Cardiac muscle cell (in vitro differentiated cells and primary cell): Measurements from ENCODE around the gene GLYATL3. TPM values are rescaled to one million over a fixed set of nuclear protein-coding genes. Genes with fewer than 3 reads are reported as not detected.
"Not testable (repeated sequence)": the region's sequence is repeated elsewhere in the genome, so short reads cannot be mapped to it uniquely, and the experiment has no call there.

Experiments
- DNase-seq, 2 donors: peaks; one replicate each; pipeline versions ENCODE4 v3.0.0 to v3.0.0-alpha.2; 2010 to 2017; ENCODE audit warnings: low read depth in 1 of 2, low spot score in 1 of 2
- H3K27ac ChIP-seq: fragments of 200-600 bp; sonication (generic); 2 replicates; pipeline ENCODE4 v1.5.1; 2016
- H3K27me3 ChIP-seq: fragments of 200-600 bp; sonication (generic); 2 replicates; pipeline ENCODE4 v1.6.0; 2016; ENCODE audit warnings: control low read depth
- H3K36me3 ChIP-seq: fragments of 200-600 bp; sonication (generic); 2 replicates; pipeline ENCODE4 v1.5.1; 2016; ENCODE audit warnings: control low read depth
- H3K4me1 ChIP-seq: fragments of 200-600 bp; sonication (generic); 2 replicates; pipeline ENCODE4 v1.8.1; 2017; ENCODE audit warnings: low read depth, mild to moderate bottlenecking, mixed run types
- H3K4me3 ChIP-seq: fragments of 200-600 bp; sonication (generic); 2 replicates; pipeline ENCODE4 v1.5.1; 2016; ENCODE audit warnings: mild to moderate bottlenecking
- H3K9me3 ChIP-seq: fragments of 200-600 bp; sonication (generic); 2 replicates; pipeline ENCODE4 v1.5.1; 2017; ENCODE audit warnings: low read depth, mild to moderate bottlenecking, control low read depth
- CTCF ChIP-seq: IDR thresholded peaks from 2 replicates; pipeline ENCODE4 v1.5.1; 2012; ENCODE audit warnings: low read depth, mild to moderate bottlenecking, low read length
- polyA plus RNA-seq: library from polyadenylated mRNA; unstranded; fragments of >200 nt; fragmentation: Nextera tagmentation; extraction: Ambion mirVana; gene quantifications from 2 replicates; pipeline ENCODE4 v1.2.1, GENCODE V29; 2016
- total RNA-seq: library from RNA; depleted of rRNA; stranded (reverse); fragments of >200 nt; gene quantifications from 2 replicates; pipeline ENCODE4 v1.2.3, GENCODE V29; 2016

The GLYATL3 gene
- total and polyA plus RNA-seq, 2 experiments from 2014 or later = not detected

DNA sequence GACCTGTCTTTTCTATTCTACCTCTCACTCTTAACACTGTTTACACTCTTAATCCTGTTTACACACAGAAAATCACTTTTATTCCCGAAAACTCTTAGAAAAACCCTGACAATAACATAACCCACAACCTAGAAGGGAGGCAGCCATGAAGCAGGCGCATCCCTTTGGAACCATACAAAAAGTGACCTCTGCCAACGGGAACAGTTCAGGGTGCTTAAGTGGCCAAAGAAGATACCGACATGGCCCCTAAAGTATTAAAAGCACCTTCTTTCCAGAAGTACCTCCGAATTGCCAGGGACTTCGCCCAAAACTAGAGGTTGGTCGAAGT is 37.2 kb upstream of the GLYATL3 start:
- Histone ChIP-seq H3K9me3 (no peaks in the 10 kb centered on the region), H3K27ac (peak overlapping the region; percentile 78), H3K4me3 (peak overlapping the region; percentile 53), H3K4me1 (peaks cover 7% of the 10 kb centered on the region), H3K36me3 (peaks cover 12% of the 10 kb centered on the region), H3K27me3 (no peaks in the 10 kb centered on the region)
- peak in 1 of 2 donors; percentile 13 for DNase-seq
- no peak for TF ChIP-seq CTCF

- Histone ChIP-seq H3K27ac (peak within 1 kb of the TSS; percentile 78), H3K4me3 (peak within 1 kb of the TSS; percentile 53), H3K27me3 (no peaks in the 10 kb centered on the region), H3K9me3 (no peaks in the 10 kb centered on the region), H3K36me3 (peaks cover 7% of the 10 kb centered on the region), H3K4me1 (peaks cover 7% of the 10 kb centered on the region)
- TF ChIP-seq CTCF = no peak
- DNase-seq = peak; percentile 97 to 98
Observed at GRCh38 chr6:49462927-49463611, 36.7 kb upstream of the GLYATL3 start, which contains the start of the genes CENPQ and MMUT. TSS of gene CENPQ (plus strand) at chr6:49463370. CDS start at chr6:49470177, 6,807 bp downstream. TSS of gene MMUT (minus strand) at chr6:49463253. CDS start at chr6:49459466, 3,787 bp downstream.

- Histone ChIP-seq H3K36me3 (peaks cover 1% of the 10 kb centered on the region), H3K9me3 (no peaks in the 10 kb centered on the region), H3K4me1 (peaks cover 7% of the 10 kb centered on the region), H3K27ac (peak overlapping the region; percentile 6), H3K27me3 (no peaks in the 10 kb centered on the region), H3K4me3 (peak overlapping the region; percentile 53)
- TF ChIP-seq CTCF = no peak
- DNase-seq = no peak
Observed at GRCh38 chr6:49463612-49463967, 36.1 kb upstream of the GLYATL3 start.

DNA sequence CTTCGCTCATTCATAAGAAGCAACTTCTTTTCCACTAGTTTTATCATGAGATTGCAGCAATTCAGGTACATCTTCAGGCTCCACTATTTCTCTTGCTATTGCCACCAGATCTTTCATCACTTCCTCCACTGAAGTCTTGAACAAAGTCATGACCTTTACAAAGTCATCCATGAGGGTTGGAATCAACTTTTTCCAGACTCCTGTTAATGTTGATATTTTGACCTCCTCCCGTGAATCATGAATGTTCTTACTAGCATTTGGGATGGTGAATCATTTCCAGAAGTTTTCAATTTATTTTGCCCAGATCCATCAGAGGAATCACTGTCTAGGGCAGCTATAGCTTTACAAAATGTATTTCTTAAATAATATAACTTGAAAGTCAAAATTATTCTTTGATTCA is 35.0 kb upstream of the GLYATL3 start:
- no peaks in the 10 kb centered on the region for H3K27me3 ChIP-seq
- no peak overlapping the region for H3K27ac ChIP-seq
- H3K9me3 ChIP-seq = no peaks in the 10 kb centered on the region
- H3K4me1 ChIP-seq = peaks cover 7% of the 10 kb centered on the region
- no peaks in the 10 kb centered on the region for H3K36me3 ChIP-seq
- no peak overlapping the region for H3K4me3 ChIP-seq
- no peak for DNase-seq
- TF ChIP-seq CTCF = no peak

GRCh38 chr6:49468042-49468441 is 31.7 kb upstream of the GLYATL3 start:
- Histone ChIP-seq H3K4me3 (no peak overlapping the region), H3K36me3 (peaks cover 3% of the 10 kb centered on the region), H3K27me3 (no peaks in the 10 kb centered on the region), H3K4me1 (peaks cover 7% of the 10 kb centered on the region), H3K9me3 (no peaks in the 10 kb centered on the region), H3K27ac (no peak overlapping the region)
- no peak for TF ChIP-seq CTCF
- no peak for DNase-seq

DNA sequence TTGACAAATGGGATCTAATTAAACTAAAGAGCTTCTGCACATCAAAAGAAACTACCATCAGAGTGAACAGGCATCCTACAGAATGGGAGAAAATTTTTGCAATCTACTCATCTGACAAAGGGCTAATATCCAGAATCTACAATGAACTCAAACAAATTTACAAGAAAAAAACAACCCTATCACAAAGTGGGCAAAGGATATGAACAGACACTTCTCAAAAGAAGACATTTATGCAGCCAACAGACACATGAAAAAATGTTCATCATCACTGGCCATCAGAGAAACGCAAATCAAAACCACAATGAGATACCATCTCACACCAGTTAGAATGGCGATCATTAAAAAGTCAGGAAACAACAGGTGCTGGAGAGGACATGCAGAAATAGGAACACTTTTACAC is 23.2 kb upstream of the GLYATL3 start:
- not testable (repeated sequence) for H3K36me3 ChIP-seq, H3K27ac ChIP-seq, H3K27me3 ChIP-seq, H3K9me3 ChIP-seq, DNase-seq, H3K4me3 ChIP-seq, H3K4me1 ChIP-seq
